ENCODE measurements around the gene KIF26B. TPM values are rescaled to one million over a fixed set of nuclear protein-coding genes. Genes with fewer than 3 reads are reported as not detected.
A peak's percentile ranks its signal among the peaks of the same experiment; 100 is the strongest.

KIF26B gene
- under 1 TPM in 3 of 4 donors, not detected in 1; 0.20 to 0.79 (median 0.41) TPM for total RNA-seq

- peak within 1 kb of the TSS in 2 of 4 donors; percentile 2 to 34 for H3K27ac ChIP-seq
- H3K27me3 ChIP-seq = peaks cover 92% of the 10 kb centered on the region
- WGBS, 2 donors (ENCODE audit: low coverage in 1 of 2) = 2% methylated on average over 36 of the region's 83 CpGs; no CpG with 5 or more reads in 1 of the 2 donors
Measured at GRCh38 chr1:245154429-245155271, at the start of gene KIF26B. KIF26B (plus strand) TSS chr1:245154985; CDS start chr1:245155425, 440 bp downstream.

GRCh38 chr1:245105042-245105441 lies 49.7 kb upstream of the KIF26B start:
- 95 to 98% methylated on average over 3 of the region's 3 CpGs for WGBS, 2 donors (ENCODE audit: low coverage in 1 of 2)
- in situ Hi-C loops (cut with MboI; ENCODE audit: low pct_ligation_motif_present in 1 of 4, low pct_unique_long_range_greater_than_20kb in 1 of 4, low sequenced_read_pairs in 3 of 4) = no loop called here

More at GRCh38 chr1:245154429-245155271, at the start of gene KIF26B:
- peaks cover 27 to 42% (median 40%) of the 10 kb centered on the region in 4 donors for H3K4me1 ChIP-seq
- no peaks in the 10 kb centered on the region for H3K36me3 ChIP-seq
- in situ Hi-C loops (cut with MboI; ENCODE audit: low pct_ligation_motif_present in 1 of 4, low pct_unique_long_range_greater_than_20kb in 1 of 4, low sequenced_read_pairs in 3 of 4) (loop anchor here (5.0 to 25.0 kb wide), 4 partner anchors 848 to 1333 kb away; no protein-coding TSS in a partner anchor), intact Hi-C loops (cut with DNase I; ENCODE audit: low total_unique reads) (loop anchor here (5.0 kb wide), 1 partner anchor 1338 kb away; no protein-coding TSS in a partner anchor)
- TF ChIP-seq POLR2AphosphoS5 (IDR thresholded peaks at IDR 0.05) = no peak
- H3K9me3 ChIP-seq = no peaks in the 10 kb centered on the region
- DNase-seq = no peak
- H3K4me3 ChIP-seq = peak within 1 kb of the TSS; percentile 12 to 65 (median 37)

GRCh38 chr1:245105815-245106410 lies 48.9 kb upstream of the KIF26B start:
- DNase-seq = no peak
- Histone ChIP-seq H3K27me3 (no peaks in the 10 kb centered on the region), H3K4me1 (peaks cover 0 to 4% (median 0%) of the 10 kb centered on the region in 4 donors), H3K27ac (no peak overlapping the region), H3K4me3 (no peak overlapping the region), H3K9me3 (no peaks in the 10 kb centered on the region), H3K36me3 (no peaks in the 10 kb centered on the region)
- in situ Hi-C loops (cut with MboI; ENCODE audit: low pct_ligation_motif_present in 1 of 4, low pct_unique_long_range_greater_than_20kb in 1 of 4, low sequenced_read_pairs in 3 of 4) (no loop called here), intact Hi-C loops (cut with DNase I; ENCODE audit: low total_unique reads) (no loop called here)
- WGBS, 2 donors (ENCODE audit: low coverage in 1 of 2) = 78 to 88% methylated on average over 5 of the region's 5 CpGs
- no peak for TF ChIP-seq POLR2A (IDR thresholded peaks at IDR 0.05)
- TF ChIP-seq EP300 (IDR thresholded peaks at IDR 0.05; ENCODE audit: low read depth) = no peak
- TF ChIP-seq POLR2AphosphoS5 (IDR thresholded peaks at IDR 0.05) = no peak
- TF ChIP-seq CTCF (IDR thresholded peaks at IDR 0.05) = no peak

More at GRCh38 chr1:245105042-245105441, 49.7 kb upstream of the KIF26B start:
- TF ChIP-seq CTCF (IDR thresholded peaks at IDR 0.05) (no peak), POLR2AphosphoS5 (IDR thresholded peaks at IDR 0.05) (no peak), EP300 (IDR thresholded peaks at IDR 0.05; ENCODE audit: low read depth) (no peak), POLR2A (IDR thresholded peaks at IDR 0.05) (no peak)
- H3K36me3 ChIP-seq = no peaks in the 10 kb centered on the region
- intact Hi-C loops (cut with DNase I; ENCODE audit: low total_unique reads) = no loop called here
- no peaks in the 10 kb centered on the region for H3K4me1 ChIP-seq
- no peaks in the 10 kb centered on the region for H3K9me3 ChIP-seq
- no peak overlapping the region for H3K27ac ChIP-seq
- DNase-seq = no peak
- H3K4me3 ChIP-seq = no peak overlapping the region
- no peaks in the 10 kb centered on the region for H3K27me3 ChIP-seq

GRCh38 chr1:245107776-245108114 lies 47.0 kb upstream of the KIF26B start:
- no peak for TF ChIP-seq POLR2AphosphoS5 (IDR thresholded peaks at IDR 0.05)
- 92 to 100% methylated on average over 2 to 7 of the region's 7 CpGs for WGBS, 2 donors (ENCODE audit: low coverage in 1 of 2)
- Histone ChIP-seq H3K27me3 (no peaks in the 10 kb centered on the region), H3K9me3 (no peaks in the 10 kb centered on the region), H3K4me1 (peaks cover 0 to 7% (median 0%) of the 10 kb centered on the region in 4 donors), H3K4me3 (no peak overlapping the region), H3K36me3 (no peaks in the 10 kb centered on the region), H3K27ac (no peak overlapping the region)
- intact Hi-C loops (cut with DNase I; ENCODE audit: low total_unique reads) = no loop called here
- no peak for DNase-seq
- in situ Hi-C loops (cut with MboI; ENCODE audit: low pct_ligation_motif_present in 1 of 4, low pct_unique_long_range_greater_than_20kb in 1 of 4, low sequenced_read_pairs in 3 of 4) = no loop called here

GRCh38 chr1:245108246-245108645 lies 46.5 kb upstream of the KIF26B start:
- no peaks in the 10 kb centered on the region for H3K36me3 ChIP-seq
- 67 to 78% methylated on average over 4 of the region's 4 CpGs for WGBS, 2 donors (ENCODE audit: low coverage in 1 of 2)
- TF ChIP-seq POLR2AphosphoS5 (IDR thresholded peaks at IDR 0.05) = no peak
- no peak for TF ChIP-seq CTCF (IDR thresholded peaks at IDR 0.05)
- TF ChIP-seq POLR2A (IDR thresholded peaks at IDR 0.05) = no peak
- H3K27ac ChIP-seq = no peak overlapping the region
- DNase-seq = no peak
- intact Hi-C loops (cut with DNase I; ENCODE audit: low total_unique reads) (no loop called here), in situ Hi-C loops (cut with MboI; ENCODE audit: low pct_ligation_motif_present in 1 of 4, low pct_unique_long_range_greater_than_20kb in 1 of 4, low sequenced_read_pairs in 3 of 4) (no loop called here)
- H3K4me1 ChIP-seq = peaks cover 0 to 7% (median 0%) of the 10 kb centered on the region in 4 donors
- no peak overlapping the region for H3K4me3 ChIP-seq
- no peaks in the 10 kb centered on the region for H3K27me3 ChIP-seq
- no peaks in the 10 kb centered on the region for H3K9me3 ChIP-seq

All from transverse colon (tissue), 4 donors.